Erythroblast (primary cell): ENCODE data around the gene OBSCN.
"Not testable (repeated sequence)": the region's sequence is repeated elsewhere in the genome, so short reads cannot be mapped to it uniquely, and the experiment has no call there.

Experiments
- DNase-seq, 2 experiments: peaks; one replicate each; lab custom pipeline; 2025; lab: John Stamatoyannopoulos, UW
- GATA1 ChIP-seq: IDR thresholded peaks from 2 replicates; pipeline ENCODE4 v1.6.1; 2011; ENCODE audit warnings: low read depth, mild to moderate bottlenecking, control low read depth, low read length, moderate library complexity
- POLR2A ChIP-seq: IDR thresholded peaks from 2 replicates; pipeline ENCODE4 v1.6.1; 2011; ENCODE audit warnings: mild to moderate bottlenecking, low read length

Gene OBSCN

DNA sequence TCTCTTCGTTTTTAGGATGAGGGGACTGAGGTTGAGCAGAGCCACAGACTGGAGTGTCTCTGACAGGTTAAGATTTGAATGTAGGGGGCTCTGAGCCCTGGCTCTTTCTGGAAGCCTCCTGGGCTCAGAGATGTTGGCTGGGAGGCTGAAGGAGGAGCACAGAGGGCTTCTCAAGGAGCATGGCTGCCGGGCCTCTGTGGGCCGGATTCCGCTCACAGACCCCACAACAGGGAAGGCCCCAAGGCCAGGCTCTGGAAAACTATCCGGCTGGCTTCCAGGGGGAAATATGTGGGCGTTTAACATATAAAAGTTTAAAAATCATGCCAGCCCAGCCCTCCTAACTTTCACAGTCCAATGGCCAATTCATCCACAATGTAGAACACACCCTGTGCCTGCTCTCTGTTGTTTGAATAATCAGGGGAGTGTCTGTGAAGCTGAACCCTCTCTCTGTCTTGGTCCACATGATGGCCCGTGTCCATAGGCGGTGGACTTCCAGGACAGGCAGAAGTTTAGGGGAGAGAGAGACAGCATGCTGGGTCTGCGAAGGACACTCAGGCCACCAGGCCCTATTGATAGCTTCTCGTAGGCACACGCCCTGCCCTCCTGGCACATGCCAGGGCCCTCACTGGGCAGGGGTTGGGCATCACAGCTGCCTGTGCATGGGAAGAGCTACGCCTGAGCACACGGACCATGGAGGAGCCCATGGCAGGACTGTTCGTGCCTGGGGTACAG is 10.8 kb downstream of the OBSCN start:
- TF ChIP-seq POLR2A (no peak), GATA1 (no peak)
- DNase-seq, result no peak

DNA sequence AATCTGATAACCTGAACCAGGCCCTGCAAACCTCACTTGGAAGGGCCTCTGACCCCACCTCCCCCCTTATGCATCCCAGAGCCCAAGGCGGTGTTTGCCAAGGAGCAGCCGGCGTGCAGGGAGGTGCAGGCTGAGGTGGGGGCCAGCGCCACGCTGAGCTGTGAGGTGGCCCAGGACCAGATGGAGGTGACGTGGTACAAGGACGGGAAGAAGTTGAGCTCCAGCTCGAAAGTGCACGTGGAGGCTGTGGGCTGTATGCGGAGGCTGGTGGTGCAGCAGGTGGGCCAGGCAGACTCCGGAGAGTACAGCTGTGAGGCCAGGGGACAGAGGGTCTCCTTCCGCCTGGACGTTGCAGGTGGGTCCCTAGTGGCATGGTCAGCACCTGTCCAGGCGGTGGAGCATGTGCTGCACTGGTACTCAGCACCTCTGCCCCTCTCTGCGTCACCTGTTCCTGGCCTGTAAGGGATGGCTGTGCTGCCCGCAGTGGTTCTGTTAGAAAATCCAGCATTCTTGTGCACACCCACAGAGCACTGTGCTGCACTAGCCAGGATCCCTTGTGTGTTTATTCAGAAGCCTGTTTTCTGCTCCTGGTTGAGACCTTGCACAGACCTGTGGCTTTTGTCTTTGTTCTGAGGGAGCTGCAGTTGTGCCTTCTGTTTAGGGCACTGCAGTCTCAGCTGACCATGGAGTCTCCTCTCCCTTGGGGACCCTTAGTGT is 11.6 kb downstream of the OBSCN start:
- DNase-seq, result no peak
- TF ChIP-seq POLR2A (no peak), GATA1 (no peak)

DNA sequence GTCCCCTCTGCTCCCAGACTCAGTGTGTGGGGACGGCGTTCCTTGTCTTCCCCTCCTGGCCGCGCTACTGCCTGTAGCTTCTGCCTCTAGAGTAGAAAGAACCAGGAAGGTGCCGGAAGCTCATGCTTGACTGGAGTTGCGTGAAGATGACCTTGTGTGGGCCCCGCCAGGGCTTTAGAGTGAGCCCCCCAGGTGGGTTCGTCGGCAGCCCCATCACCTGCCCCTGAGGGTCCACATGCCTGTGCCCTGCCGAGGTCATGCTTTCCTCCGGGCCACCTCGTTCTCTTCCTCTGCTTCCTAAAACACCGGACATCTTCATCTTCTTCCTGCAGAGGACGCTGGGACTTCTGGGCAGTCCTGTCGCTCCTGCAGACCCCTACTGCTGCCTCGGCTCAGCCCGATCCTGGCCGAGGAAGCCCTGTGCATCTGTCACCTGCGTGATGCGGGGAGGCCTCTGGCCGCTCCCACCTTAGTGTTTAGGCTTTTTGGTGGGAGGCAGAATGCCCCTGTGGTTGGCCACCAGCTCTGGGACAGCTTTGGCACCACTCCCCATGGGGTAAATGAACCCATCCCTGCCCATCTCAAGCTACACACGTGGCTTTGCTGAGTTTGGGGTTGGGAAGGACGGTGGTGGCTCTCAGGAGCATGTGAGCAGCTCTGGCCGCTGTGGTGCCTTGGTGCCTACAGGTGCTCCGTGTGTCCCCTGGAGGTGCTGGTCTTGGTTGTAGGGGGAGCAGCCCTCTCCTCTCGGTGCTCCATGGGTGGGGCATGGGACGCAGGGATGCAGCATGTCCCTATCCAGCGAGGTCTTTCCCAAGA is 12.3 kb downstream of the OBSCN start:
- no peak for DNase-seq
- TF ChIP-seq POLR2A, result no peak
- no peak for TF ChIP-seq GATA1

DNA sequence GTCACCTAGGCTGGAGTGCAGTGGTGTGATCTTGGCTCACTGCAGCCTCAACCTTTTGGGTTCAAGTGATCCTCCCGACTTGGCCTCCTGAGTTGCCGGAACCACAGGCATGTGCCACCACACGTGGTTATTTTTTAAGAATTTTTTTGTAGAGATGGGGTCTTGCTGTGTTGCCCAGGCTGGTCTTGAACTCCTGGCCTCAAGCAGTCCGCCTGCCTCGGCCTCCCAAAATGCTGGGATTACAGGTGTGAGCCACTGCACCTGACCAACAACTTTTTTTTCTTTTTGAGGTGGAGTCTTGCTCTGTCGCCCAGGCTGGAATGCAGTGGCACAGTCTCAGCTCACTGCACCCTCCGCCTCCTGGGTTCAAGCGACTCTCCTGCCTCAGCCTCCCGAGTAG is 13.3 kb downstream of the OBSCN start:
- DNase-seq, result not testable (repeated sequence)

DNA sequence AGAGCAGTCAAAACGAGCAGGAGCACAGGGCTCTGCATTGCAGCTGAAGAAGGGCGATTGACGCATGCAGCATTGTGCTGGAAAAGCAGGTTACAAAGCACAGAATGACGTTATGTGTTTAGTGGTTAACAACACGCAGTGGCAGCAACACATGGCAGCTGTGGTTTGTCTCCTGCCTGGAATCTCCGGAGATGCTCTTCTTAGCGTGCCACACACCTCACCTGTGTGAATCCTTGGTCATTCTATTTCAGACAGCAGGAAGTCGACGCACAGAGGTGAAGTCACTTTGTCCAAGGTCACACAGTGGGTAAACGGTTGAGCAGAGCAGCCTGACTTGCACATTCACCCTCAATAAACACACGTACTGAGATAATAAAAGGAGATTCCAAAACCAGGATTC is 14.7 kb downstream of the OBSCN start:
- TF ChIP-seq POLR2A (no peak), GATA1 (no peak)
- DNase-seq, result no peak

DNA sequence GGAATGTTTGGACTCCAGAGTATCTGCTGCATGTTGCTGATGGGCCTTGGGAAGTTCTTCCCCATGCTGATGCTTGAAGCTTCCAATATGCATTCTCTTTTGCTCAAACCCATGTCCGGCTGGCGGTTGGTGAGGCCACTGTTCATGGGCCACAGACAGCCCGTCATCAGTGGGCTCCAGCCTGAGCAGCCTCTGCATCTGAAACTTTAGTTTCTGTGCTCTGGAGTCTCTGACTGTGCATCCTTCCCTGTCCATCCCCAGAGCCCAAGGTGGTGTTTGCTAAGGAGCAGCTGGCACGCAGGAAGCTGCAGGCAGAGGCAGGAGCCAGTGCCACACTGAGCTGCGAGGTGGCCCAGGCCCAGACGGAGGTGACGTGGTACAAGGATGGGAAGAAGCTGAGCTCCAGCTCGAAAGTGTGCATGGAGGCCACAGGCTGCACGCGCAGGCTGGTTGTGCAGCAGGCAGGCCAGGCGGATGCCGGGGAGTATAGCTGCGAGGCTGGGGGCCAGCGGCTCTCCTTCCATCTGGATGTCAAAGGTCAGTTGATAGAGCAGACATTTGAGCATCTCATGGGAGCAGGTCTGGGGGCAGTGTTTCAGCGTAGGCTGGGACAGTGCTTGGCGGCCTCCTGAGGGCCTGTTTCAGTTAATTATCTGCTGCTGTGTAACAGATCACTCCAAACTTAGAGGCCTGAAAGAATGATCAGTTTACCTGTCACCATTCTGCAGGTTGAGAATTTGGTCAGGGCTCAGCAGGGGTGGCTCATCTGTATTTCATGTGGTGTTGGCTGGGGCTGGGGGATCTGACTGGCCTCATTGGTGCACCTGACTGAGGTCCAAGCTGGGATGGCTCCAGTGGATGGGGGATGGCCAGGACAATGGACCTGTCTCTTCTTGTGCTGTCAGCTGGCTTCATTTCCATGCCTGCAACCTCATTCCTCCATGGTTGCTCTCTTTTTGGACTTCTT is 16.6 kb downstream of the OBSCN start:
- no peak for DNase-seq
- TF ChIP-seq POLR2A (no peak), GATA1 (no peak)

DNA sequence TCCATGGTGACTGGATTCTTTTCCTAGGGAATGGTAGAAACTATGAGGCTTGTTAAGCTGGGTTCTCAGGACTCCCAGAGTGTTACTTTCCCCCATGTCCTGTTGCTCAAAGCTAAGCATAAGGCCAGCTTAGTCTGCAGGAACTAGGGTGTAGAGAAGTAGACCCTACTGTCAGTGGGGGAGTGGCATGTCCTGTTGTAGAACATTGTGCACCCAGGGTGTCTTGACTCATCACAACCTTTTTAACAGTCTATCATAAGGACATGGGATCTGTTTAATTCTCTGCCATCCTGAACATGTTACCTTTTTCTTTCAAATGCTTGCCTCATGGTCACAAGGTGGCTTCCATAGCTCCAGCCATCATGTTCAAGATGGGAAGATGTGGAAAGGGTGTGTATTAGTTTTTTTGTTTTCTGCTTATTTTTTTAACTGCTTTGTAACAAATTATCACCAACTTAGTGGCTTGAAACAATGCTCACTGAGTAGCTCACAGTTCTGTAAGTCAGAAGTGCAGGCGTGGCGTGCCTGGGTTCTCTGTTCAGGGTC is 17.4 kb downstream of the OBSCN start:
- no peak for DNase-seq
- no peak for TF ChIP-seq GATA1
- TF ChIP-seq POLR2A, result no peak

DNA sequence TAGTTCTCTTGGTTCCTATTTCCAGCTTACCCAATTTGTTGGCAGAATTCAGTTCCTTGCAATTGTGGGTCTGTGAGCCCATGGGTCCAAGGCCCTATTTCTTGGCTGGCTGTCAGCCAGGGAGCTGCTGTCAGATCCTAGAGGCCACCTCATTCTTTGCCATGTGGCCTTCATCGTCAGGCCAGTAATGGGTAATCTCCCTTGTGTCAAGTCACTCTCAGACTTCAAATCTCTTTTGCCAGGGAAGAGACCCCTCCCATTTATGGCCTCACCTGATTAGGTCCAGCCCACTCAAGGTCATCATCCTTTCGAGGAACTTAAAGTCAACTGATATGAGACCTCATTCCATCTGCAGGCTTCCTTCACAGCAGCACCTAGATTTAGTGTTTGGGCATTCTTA is 17.9 kb downstream of the OBSCN start:
- DNase-seq, result no peak
- TF ChIP-seq GATA1, result no peak
- no peak for TF ChIP-seq POLR2A

DNA sequence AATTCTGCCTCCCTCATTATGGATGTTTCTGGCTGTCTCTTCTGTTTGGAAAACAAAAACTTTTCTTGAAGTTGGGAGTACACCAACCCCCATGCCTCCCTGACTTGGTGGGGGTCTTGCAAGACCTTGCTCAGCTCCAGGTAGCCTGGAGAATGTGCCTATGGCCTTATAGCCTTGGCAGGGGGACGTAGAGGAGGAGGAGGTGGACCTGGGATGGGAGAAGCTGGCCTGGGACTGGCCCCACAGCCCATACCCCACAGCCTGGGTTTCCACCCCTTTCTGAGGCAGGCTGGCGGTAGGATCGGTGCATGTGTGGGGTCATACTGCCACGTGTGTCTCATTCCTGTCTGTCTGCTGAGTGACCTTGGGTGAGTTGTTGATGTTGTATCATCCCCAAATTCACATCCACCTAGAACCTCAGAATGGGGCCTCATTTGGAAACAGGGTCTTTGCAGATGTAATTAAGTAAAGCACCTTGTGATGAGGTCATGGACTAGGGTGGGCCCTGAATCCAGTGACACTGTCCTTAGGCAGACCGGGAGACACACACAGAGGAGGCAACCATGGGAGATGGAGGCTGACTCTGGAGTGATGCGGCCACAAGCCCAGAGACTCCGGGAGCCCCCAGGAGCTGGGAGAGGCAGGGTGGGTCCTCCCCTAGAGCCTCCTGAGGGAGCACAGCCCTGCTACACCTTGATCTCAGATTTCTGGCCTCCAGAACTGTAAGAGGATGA is 18.5 kb downstream of the OBSCN start:
- no peak for DNase-seq
- TF ChIP-seq GATA1 (no peak), POLR2A (no peak)

DNA sequence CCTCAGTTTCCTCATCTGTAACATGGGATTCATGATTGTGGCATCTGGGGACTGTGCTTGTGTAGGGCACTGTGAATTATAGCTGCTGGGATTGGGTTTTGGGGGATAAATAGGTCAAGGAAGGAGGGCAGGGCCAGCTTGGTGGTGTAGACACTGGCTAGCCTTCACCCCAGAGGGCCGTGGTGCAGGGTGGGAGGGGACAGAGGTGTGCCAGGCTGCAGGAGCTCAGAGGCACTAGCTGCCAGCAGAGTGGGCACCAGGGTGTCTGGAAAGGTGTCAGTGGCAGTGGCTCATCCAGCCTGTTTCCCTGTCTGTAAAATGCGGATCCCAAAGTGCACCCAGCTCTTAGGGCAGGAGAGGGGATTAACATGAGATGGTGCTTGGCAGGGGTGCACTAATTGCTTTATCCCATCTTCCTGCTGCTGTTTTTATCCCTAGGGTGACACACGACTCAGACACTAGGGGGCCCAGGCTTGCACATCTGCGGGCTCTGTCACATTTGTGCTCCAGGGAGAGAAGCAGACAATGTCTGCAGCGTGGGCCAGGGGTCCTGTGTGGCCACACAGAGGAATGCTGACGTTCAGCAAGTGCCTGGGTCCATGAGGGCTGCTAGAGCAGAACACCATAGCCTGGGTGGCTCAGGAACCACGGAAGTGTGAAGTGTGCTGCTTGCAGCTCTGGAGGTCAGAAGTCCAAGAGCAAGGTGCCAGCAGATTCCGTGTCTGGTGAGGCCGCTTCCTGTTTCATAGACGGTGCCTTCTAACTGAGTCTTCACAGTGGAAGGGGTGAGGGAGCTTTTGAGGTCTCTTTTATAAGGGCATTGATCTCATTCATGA is 19.3 kb downstream of the OBSCN start:
- peak in 1 of 2 experiments; percentile 17 for DNase-seq
- TF ChIP-seq POLR2A (no peak), GATA1 (no peak)

DNA sequence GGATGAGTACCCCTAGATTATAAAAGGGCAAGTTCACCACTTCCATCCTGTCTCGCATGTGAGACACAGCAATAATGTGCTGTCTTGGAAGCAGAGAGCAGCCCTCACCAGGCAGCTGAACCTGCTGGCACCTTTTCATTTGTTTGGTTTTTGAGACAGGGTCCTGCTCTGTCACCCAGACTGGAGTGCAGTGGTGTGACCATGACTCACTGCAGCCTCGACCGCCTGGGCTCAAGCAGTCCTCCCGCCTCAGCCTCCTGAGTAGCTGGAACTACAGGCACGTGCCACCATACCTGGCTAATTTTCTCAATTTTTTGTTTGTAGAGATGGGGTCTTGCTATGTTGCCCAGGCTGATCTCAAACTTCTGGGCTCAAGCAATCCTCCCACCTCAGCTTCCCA is 20.3 kb downstream of the OBSCN start:
- DNase-seq, result not testable (repeated sequence)
